Measurements from ENCODE around the gene SASH1. TPM values are rescaled to one million over a fixed set of nuclear protein-coding genes. Genes with fewer than 3 reads are reported as not detected.
A peak's percentile ranks its signal among the peaks of the same experiment; 100 is the strongest.

Gene SASH1
- total RNA-seq, 1 donor from 2014 or later, result 10.2 TPM

GRCh38 chr6:148521158-148521557 is 178.5 kb downstream of the SASH1 start:
- no peaks in the 10 kb centered on the region for H3F3A ChIP-seq (ENCODE audit: low read depth)
- H3K79me2 ChIP-seq (ENCODE audit: low read depth), result no peaks in the 10 kb centered on the region
- DNase-seq (ENCODE audit: low spot score), result no peak
- H4K20me1 ChIP-seq (ENCODE audit: low read depth), result no peaks in the 10 kb centered on the region
- H3K9me3 ChIP-seq (ENCODE audit: low read depth), result no peaks in the 10 kb centered on the region
- H2AFZ ChIP-seq (replicated peaks), result no peak overlapping the region
- Mint-ChIP-seq H3K27ac (peak overlapping the region; percentile 55), H3K4me3 (no peak overlapping the region), H3K27me3 (ENCODE audit: insufficient read depth, low read depth) (peaks cover 6% of the 10 kb centered on the region), H3K4me1 (peaks cover 17% of the 10 kb centered on the region), H3K36me3 (peaks cover 55% of the 10 kb centered on the region), H3K9me3 (peaks cover 6% of the 10 kb centered on the region)
- H3K9ac ChIP-seq, result no peak overlapping the region
- no peak overlapping the region for H3K4me2 ChIP-seq
- H3K27ac ChIP-seq, result no peak overlapping the region
- no peak for TF ChIP-seq EZH2 (IDR thresholded peaks at IDR 0.05)
- no peak for TF ChIP-seq EZH2phosphoT487 (IDR thresholded peaks at IDR 0.05)
- TF ChIP-seq CTCF (IDR thresholded peaks at IDR 0.05), result no peak
- no peaks in the 10 kb centered on the region for H3K27me3 ChIP-seq
- H3K4me3 ChIP-seq, result no peak overlapping the region
- H3K36me3 ChIP-seq, result peaks cover 5% of the 10 kb centered on the region
- peaks cover 3% of the 10 kb centered on the region for H3K4me1 ChIP-seq

- Histone ChIP-seq H4K20me1 (ENCODE audit: low read depth) (no peaks in the 10 kb centered on the region), H3K9ac (no peak overlapping the region), H3K27ac (no peak overlapping the region), H3K4me1 (peaks cover 3% of the 10 kb centered on the region), H3K36me3 (peaks cover 5% of the 10 kb centered on the region), H2AFZ (replicated peaks) (no peak overlapping the region), H3K79me2 (ENCODE audit: low read depth) (no peaks in the 10 kb centered on the region), H3K27me3 (no peaks in the 10 kb centered on the region), H3K9me3 (ENCODE audit: low read depth) (no peaks in the 10 kb centered on the region), H3F3A (ENCODE audit: low read depth) (no peaks in the 10 kb centered on the region), H3K4me3 (no peak overlapping the region), H3K4me2 (no peak overlapping the region)
- H3K27ac Mint-ChIP-seq, result peak overlapping the region; percentile 55
- H3K4me3 Mint-ChIP-seq, result no peak overlapping the region
- TF ChIP-seq CTCF (IDR thresholded peaks at IDR 0.05) (no peak), EZH2phosphoT487 (IDR thresholded peaks at IDR 0.05) (no peak), EZH2 (IDR thresholded peaks at IDR 0.05) (no peak)
- H3K9me3 Mint-ChIP-seq, result peaks cover 6% of the 10 kb centered on the region
- H3K4me1 Mint-ChIP-seq, result peaks cover 17% of the 10 kb centered on the region
- peaks cover 57% of the 10 kb centered on the region for H3K36me3 Mint-ChIP-seq
- no peak for DNase-seq (ENCODE audit: low spot score)
- H3K27me3 Mint-ChIP-seq (ENCODE audit: insufficient read depth, low read depth), result peaks cover 6% of the 10 kb centered on the region
These were observed 178.9 kb downstream of the SASH1 start for GRCh38 chr6:148521586-148521985.

- H3K4me1 ChIP-seq, result peaks cover 3% of the 10 kb centered on the region
- no peak overlapping the region for H3K4me3 ChIP-seq
- H3F3A ChIP-seq (ENCODE audit: low read depth), result peaks cover 3% of the 10 kb centered on the region
- Mint-ChIP-seq H3K27ac (no peak overlapping the region), H3K36me3 (peaks cover 60% of the 10 kb centered on the region), H3K9me3 (peaks cover 6% of the 10 kb centered on the region), H3K4me1 (peaks cover 17% of the 10 kb centered on the region), H3K27me3 (ENCODE audit: insufficient read depth, low read depth) (peaks cover 6% of the 10 kb centered on the region), H3K4me3 (no peak overlapping the region)
- H4K20me1 ChIP-seq (ENCODE audit: low read depth), result no peaks in the 10 kb centered on the region
- H3K36me3 ChIP-seq, result peaks cover 5% of the 10 kb centered on the region
- H2AFZ ChIP-seq (replicated peaks), result no peak overlapping the region
- TF ChIP-seq EZH2phosphoT487 (IDR thresholded peaks at IDR 0.05) (no peak), EZH2 (IDR thresholded peaks at IDR 0.05) (no peak), CTCF (IDR thresholded peaks at IDR 0.05) (no peak)
- no peaks in the 10 kb centered on the region for H3K79me2 ChIP-seq (ENCODE audit: low read depth)
- no peak overlapping the region for H3K4me2 ChIP-seq
- no peak overlapping the region for H3K9ac ChIP-seq
- no peak for DNase-seq (ENCODE audit: low spot score)
- no peak overlapping the region for H3K27ac ChIP-seq
- no peaks in the 10 kb centered on the region for H3K9me3 ChIP-seq (ENCODE audit: low read depth)
- H3K27me3 ChIP-seq, result no peaks in the 10 kb centered on the region
These were observed 180.4 kb downstream of the SASH1 start for GRCh38 chr6:148523048-148523447.
